Activated CD8-positive, alpha-beta memory T cell treated with anti-CD3 and anti-CD28 coated beads for 4 hours (primary cell): ENCODE data around the gene GAREM1.

Experiments
- DNase-seq, 2 donors: peaks; one replicate each; pipeline ENCODE4 v3.0.0-alpha.2; 2020; ENCODE audit warnings: low read depth in 2 of 2

Gene GAREM1

DNA sequence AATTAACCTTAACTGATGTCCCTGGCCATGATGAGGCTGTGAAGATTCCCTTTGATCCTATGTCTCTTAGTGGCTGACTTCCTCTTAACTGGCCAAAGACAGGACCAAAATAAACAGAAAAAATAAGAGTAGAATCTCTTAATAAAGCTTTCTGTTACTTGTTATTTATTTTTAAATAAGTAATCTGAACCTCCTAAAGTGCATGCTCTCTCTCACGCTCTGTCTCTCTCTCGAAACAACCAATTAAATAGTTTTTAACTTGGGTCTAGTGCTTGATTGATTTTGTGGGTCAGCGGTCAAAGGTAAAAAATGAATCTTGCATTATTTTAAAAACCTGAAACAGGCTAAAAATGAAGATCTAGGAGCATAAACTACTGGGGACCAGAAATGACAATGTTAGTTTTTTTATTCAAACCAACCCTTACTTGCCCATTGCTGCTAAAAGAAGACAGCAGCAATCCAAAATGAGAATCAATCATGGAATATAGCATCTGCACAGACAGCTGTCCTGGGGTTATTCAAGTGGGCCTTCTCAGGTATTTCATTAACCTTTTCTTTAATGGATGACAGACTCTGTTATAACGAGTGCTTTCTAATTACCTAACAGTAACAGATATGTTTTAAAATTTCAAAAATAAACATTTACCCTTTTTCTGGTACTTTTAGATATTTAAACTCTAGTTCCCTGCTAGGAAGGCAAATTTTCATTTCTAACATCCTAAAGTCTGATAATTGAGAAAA lies 11.2 kb downstream of the GAREM1 start:
- no peak for DNase-seq

DNA sequence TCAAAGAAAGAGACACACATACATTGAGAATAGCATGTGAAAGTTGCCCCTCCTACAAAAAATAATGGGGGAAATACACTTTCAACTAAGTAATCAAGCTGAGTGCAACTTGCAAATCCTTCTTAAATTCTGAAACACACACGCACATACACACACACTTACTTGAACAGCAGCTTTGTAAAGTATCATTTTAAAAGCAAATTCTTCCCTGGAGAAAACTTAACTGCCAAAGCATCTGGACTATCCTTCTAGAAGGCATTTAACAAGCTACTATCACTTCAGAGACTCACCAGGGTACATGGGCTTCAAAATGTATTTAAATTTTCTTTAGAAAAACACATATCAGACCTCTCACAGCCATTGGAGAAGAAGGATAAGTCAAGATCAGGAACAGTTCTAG lies 15.3 kb downstream of the GAREM1 start:
- no peak for DNase-seq

DNA sequence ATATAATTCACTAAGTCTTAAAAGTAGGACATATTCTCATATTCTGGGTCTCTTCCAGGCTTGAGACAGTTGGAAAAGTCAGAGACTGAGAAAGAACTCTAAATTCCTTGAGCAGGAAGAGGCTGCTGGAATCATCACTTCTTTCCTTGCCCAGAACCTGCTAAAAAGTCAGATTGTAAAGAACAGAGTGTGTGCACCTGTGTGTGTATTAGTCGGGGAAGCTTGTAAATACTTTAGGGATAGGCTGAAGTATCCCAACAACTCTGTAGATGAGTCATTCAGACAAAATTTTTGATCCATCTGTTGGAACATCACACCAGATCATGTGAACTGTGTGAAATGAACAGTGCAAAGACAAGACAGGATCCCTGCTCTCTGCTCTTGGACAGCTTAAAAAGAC lies 16.1 kb downstream of the GAREM1 start:
- no peak for DNase-seq

DNA sequence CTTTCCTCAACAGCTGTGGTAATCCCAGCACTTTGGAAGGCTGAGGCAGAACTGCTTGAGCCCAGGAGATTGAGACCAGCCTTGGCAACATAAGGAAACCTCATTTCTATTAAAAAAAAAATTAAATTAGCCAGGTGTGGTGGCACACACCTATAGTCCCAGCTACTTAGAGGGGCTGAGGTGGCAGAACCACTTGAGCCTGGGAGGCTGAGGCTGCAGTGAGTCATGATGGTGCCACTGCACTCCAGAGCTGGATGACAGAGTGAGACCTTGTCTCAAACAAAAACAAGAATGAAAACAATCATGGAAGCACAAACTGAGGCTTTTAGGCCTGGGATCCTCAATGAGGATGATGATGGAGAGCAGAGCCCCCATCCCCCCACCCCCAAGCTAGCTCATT lies 19.8 kb downstream of the GAREM1 start:
- no peak for DNase-seq

DNA sequence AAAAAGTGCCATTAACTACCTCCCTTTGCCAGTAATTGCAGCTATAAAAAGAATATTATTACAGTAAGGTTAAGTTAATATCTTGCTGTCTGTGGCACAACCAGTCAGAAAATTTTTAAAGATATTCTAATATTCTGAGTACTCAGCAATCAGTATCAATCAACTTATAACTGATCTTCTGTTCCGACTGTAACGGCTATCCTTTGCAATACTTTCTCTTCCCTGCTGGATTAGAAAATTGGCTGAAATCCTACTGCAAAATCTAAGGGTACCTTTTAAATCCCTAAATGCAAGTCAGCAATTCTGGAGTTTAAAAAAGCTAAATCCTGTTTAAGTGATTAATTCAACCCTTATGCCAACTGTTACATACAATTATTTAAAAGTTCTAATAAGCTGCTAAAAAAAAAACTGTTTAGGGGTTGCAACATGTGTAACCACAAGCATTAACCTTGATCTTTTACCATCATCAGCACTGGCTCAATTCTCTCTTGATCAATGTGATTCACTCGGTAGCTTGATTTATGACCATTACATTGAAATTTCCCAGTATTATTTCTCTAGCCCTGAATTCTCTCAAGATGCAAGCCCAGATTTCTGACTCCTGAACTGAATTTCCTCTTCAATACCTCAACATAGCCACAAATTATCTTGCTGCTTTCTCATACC lies 20.5 kb downstream of the GAREM1 start:
- DNase-seq = no peak

DNA sequence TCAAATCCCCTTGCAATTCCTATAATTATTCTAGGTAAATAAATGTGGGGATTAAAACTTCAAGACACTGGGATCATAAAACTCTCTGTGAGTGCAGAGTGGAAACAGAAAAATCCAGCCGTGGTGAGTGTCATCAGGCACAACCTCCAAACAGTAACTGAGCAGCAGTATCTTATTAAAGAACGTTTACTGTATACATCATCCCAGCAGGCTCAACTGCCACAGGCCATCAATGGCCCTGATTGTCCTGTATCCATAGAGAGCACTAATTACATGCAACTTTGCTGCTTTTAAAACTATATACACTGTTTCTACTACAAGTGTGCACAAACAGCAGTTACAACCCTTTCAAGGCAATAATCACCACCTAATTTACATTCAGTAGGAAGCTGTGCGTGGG lies 23.9 kb downstream of the GAREM1 start:
- no peak for DNase-seq

DNA sequence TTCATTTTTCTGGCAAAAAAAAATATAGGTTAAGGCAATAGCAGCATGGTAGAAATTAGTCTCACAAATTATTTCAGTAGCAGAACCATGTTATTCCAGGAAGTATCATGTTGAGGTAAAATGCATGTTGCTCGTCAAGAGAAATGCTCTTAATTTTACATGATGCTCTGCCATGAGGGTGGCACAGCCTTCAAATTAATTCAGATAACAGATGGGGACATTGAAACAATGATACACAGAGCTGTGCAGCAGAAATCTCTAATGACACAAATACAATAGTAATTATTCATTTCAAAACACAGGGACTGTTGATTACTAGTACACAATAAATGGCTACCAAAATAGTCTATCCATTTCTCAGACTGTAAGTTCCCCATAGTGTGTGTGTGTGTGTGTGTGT lies 24.8 kb downstream of the GAREM1 start:
- no peak for DNase-seq

DNA sequence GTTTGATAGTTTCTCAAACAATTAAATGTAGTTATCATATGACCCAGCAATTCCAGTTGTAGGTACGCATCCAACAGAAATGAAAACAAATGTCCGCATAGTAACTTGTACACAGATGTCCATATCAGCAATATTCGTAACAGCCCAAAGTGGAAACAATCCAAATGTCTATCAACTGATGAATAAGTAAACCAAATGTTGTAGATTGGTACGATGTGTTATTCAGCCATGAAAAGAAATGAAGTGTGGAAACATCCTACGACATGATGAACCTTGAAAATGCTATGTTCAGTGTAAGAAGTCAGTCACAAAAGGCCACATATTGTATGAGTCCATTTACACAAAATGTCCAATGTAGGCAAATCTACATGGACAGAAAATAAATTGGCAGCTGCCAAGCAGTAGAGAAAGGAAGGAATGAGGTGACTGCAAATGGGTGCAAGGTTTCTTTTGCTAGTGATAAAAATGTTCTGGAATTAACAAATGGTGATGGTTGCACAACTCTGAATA lies 26.9 kb downstream of the GAREM1 start:
- no peak for DNase-seq

DNA sequence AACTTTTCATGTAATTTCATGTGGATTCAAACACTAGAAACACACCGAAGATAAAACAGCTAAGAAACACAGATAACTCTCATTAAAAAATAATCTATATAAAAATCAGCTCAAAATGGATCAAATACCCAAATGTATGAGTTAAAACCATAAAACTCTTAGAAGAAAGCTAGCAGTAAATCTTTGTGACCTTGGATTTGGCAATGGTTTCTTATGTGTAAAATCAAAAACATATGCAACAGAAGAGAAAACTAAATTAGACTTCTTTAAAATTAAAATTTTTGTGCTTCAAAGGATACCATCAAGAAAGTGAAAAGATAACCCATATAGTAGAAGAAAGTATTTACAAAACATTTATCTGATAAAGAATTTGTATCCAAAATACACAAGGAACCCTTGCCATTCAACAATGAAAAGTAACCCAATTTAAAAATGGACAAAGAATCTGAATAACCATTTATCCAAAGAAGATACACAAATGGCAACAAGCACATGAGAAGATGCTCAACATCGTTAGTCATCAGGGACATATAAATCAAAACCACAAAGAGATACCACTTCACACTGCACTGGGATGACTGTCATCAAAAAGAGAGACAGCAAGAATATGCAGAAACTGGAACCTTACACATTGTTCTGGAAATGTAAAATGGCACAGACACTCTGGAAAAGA lies 27.5 kb downstream of the GAREM1 start:
- no peak for DNase-seq

DNA sequence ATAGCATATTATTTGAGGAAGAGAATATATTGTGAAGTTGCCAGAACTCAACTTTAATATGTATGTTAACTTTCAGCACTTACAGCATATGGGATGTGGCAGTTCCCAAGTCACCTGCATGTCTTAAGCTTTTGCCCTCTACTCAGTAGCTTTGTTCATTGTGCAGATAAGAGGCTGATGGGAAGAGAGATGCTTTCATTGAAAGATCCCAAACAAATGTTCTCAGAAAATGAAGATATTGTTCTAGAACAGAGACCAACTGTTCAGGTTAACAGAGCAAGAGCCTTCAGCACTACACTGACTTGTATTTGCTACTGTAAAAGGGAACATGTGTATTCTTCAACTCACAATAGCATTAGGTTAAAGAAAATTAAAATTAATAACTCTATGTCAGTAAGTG lies 28.1 kb downstream of the GAREM1 start:
- no peak for DNase-seq

DNA sequence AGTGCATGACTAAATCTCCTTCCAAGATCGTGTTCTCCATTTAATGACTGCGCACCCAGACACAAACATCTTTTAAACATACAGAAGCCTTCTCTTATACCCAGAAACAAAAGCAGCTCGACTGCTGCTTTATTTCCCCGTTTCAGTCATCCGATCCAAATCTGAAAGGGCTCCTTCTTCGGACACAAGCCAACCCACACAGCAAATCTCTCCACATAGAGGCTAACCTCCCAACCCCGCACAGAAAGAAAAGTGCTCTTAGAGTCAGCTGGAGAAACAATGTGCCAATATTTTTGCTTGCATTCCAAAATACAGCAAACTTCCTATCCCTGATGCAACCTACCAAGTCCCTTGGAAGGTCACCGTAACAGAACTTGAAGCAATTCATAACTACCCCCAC lies 29.1 kb downstream of the GAREM1 start:
- DNase-seq = no peak

DNA sequence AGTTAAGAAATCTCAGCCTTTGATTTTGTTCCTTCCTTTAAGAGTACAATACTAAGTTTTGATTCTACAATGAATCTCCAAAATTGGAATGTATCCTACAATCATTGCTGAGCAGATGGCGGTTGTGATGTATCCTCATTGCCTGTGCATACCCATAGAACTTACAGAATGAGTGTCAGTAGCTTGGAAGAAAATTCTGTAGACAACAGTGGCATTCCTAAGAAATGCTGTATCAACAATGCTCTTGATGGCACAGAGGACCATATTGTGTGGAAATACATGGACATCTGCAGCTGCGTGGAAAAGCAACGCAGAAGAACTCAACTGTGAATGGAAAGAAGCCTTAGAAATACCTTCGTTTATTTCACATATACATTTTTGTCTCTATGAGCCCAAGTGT lies 30.2 kb downstream of the GAREM1 start:
- DNase-seq = no peak

DNA sequence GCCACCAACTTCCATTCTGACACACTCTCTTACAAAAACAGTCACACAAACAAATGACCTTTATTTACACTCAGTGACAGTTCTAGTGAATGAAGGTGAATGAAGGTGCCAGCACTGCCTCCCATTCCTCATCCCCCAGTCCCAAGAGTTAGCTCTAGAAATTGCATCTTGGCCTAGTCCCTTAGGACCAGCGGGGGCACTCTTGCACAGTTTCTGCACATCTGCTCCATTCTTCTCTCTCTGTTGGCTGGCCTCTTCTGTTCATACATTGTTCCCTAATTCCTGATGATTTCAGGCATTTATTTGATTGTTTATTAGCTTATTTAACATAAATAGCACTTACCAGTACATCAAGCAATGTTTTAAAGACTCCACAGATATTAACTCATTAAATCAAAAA lies 30.9 kb downstream of the GAREM1 start:
- DNase-seq = no peak

DNA sequence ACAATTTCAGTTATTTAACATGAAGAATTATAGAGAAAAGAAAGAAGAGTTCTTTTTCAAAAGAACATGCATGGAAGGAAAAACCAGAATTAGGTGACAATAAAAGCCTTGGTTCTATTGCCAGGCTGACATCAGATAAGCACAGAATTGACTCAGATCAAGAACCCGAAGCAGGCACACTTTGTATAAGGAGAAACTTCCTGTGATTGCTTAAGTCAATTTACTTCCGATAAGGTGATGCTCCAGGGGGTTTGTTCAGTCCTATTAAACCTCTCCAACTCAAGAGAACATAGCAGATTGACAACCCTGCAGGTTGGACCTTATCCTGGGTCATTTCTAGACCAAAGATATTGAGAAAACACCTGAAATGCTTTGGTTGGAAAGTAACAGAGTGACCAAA lies 31.4 kb downstream of the GAREM1 start:
- no peak for DNase-seq

DNA sequence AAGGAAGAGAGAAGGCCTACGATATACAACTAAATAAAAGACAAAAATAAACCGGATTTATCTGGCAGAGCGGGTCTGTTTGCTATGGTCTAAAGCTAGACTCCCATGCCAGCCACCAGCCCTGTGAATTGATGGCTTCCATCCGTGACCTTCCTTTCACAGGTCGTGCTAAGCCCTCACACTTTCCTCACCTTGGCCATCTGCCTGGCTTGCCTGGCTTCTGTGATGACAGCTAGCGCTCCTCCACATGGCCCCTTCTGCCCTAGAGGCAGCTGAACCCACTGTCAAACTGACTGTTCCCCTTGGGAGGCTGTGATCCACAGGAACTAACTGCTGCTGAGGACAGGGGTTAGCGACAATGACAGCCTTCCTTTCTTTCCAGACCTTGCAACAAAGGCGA lies 32.5 kb downstream of the GAREM1 start:
- DNase-seq = no peak

DNA sequence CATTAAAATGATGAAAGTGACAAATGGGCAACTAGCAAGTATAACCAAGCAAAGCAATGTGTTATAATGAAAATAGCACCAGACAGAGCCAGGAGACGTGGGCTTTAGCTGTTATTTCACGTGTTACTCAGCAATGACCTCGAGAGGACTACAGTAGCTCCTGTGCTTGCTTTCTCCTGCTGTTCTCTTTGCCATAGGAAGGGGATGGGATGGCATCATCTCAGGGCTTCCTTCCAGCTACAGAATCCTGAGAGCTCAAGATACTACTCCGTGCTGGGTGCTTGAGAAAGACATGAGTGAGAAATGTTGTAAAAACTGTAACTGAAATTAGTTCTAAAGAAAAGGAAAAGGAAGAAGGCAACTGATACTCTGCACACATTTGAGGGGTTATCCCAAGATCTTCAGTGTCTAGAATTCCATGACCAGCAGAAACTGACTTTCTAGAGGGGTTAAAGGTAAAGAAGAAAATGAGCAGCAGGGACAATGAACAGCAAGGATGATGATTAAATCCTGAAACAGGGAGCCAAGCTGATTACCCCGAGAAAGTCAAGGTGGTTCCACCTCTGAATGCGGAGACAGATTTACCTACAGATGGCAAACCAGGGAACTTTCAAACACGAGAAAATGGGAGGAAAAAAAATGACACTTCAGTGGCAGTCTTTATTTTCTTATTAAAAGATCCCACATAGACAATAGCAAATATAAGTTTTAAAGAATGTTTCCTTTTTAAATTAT lies 33.4 kb downstream of the GAREM1 start:
- DNase-seq = no peak

DNA sequence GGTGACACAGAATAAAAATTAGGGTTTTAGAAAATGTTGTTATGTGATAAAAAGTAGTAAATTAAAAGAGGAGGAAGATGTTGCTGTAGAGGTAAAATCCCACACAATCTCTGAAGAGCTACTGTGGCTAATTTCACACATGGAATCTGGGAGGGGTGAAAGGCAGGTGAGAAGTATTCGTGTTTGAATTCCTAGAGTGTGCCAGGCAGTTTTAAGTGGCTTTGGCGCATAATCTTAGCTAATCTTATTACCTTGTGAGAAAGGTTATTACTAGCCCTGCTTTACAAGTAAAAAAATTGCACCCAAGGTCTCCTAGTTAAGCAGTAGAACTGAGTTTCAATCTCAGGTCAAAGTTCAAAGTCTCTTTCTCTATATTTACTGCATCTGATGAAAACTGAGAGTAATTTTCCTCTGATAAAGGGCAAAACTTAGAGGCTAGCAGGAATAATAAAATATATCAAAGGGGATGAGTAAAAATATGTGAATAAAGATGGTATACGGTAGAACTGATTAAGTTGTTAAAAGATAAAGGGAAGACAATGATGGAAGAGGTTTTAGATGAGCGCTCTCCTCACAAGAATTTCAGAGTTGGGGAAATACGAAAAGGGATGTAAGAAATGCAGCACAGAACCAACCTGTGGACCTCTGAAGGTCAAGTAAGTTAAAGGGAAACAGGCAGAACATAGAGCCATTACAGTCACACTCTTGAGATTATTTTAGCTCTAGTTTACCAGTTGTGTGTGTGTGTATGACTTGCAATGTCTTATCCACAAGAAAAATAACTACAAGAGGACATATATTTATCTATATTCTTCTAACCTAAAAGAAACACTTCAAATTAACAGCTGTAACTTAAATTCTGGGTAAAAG lies 34.8 kb downstream of the GAREM1 start:
- no peak for DNase-seq

DNA sequence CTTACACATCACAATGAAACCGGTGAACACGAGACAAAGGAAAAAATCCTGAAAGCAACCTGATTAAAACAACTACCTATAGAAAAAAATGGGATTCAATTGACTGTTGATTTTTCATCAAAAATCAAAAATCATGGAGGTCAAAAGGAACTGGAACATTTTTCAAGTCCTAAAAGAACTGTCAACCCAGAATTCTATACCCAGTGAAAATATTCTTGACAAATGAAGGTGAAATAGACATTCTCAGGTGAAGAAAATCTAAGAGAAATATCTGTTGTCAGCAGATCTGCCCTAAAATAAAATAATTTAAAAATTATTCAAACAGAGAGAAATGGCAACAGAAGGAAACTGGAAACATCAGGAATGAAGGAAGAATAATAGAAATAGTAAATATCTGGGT lies 38.9 kb downstream of the GAREM1 start:
- no peak for DNase-seq

DNA sequence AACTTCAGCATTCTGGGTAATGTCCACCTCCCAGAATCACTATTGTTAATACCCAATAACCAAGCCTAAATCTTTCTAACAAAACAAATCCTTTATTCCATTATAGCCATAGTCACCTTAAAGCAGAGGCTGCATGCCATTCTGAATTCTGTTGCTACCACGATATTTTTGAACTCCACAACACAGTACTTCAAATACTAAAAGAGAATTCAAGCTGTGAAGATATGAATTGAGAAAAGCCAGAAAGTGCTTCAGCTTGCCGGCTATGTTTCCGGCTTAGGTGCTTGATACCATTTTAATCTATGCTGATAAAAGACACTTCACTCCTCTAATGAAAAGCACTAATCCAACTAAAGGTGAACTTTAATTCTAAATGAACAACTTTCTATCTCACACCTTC lies 41.3 kb downstream of the GAREM1 start:
- no peak for DNase-seq

DNA sequence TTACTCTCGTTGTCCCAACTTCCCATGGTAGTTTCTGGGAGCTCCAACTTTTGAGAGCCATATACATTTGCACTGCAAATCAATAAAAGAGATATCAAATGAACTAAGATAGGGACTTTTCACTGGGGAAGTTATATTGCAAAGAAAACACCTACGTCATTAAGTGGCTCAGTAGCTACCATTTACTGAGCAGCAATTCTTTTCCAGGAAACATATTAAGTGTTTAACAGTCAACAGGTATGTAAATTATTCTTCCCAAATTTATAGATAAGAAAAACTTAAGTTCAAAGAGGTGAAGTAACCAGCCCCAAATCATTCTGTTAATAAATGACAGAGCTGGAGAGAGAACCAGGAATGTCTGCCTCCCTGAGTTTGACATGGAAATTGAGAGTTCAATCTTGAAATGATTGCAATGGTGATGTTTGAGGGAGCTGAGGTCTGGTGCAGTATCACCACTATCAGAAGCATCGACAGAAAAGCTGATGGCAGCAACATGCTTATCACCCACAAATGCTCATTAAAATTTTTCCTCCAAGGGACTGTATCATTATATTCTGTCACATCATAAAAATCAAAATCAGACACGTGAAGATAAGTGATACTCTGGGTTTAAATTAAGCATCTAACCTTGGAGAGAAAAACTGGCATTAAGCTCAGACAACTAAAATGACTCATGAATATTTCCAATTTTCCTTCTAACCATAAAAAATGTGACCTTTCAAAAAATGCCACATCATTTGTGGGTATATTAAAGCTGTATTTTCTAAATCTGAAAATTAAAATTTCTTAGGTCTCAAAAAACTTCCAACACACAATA lies 43.4 kb downstream of the GAREM1 start:
- DNase-seq = no peak
